Measurements from ENCODE around the gene OCIAD1. TPM values are rescaled to one million over a fixed set of nuclear protein-coding genes. Genes with fewer than 3 reads are reported as not detected.
A peak's percentile ranks its signal among the peaks of the same experiment; 100 is the strongest.

Gene OCIAD1
- total RNA-seq, 2 experiments from 2014 or later, result 76.1 to 136 TPM

GRCh38 chr4:48785302-48785701 is 45.6 kb upstream of the OCIAD1 start:
- Histone ChIP-seq H3K79me2 (ENCODE audit: insufficient read depth, low read depth, low read length) (no peaks in the 10 kb centered on the region), H2AFZ (ENCODE audit: low read length) (no peak overlapping the region), H3K36me3 (ENCODE audit: insufficient read depth, low read length) (no peaks in the 10 kb centered on the region), H3K27ac (ENCODE audit: low read depth, low read length, poor library complexity, severe bottlenecking) (no peak overlapping the region), H4K20me1 (ENCODE audit: insufficient read depth, low read length) (no peaks in the 10 kb centered on the region), H3K4me2 (ENCODE audit: low read length) (no peak overlapping the region), H3K4me1 (ENCODE audit: insufficient read depth, low read length, poor library complexity, severe bottlenecking) (peaks cover 20% of the 10 kb centered on the region), H3K9me2 (ENCODE audit: insufficient read depth, low read length) (no peaks in the 10 kb centered on the region), H3K9me3 (ENCODE audit: low read length) (no peaks in the 10 kb centered on the region), H3K4me3 (ENCODE audit: low read depth, low read length, poor library complexity, severe bottlenecking) (no peak overlapping the region)
- TF ChIP-seq CTCF (conservative IDR thresholded peaks at IDR 0.05; ENCODE audit: low read length) (no peak), EZH2phosphoT487 (IDR thresholded peaks at IDR 0.05; ENCODE audit: borderline replicate concordance, low read depth, low read length) (no peak)
- intact Hi-C loops (cut with micrococcal nuclease; ENCODE audit: unreplicated experiment), result no loop called here
- DNase-seq (ENCODE audit: low spot score), result no peak
- BruUV-seq (replicated peaks), result no TSS peak
- POLR2A ChIA-PET, result interaction anchor here (0.9 to 1.0 kb wide), 2 partner anchors 30 to 31 kb away, joined by 3 to 5 read pairs; no protein-coding TSS in a partner anchor
- CTCF ChIA-PET (ENCODE audit: unreplicated experiment), result no interaction called here

GRCh38 chr4:48786549-48786948 is 44.3 kb upstream of the OCIAD1 start:
- CTCF ChIA-PET (ENCODE audit: unreplicated experiment), result no interaction called here
- no peak overlapping the region for H3K4me2 ChIP-seq (ENCODE audit: low read length)
- intact Hi-C loops (cut with micrococcal nuclease; ENCODE audit: unreplicated experiment), result no loop called here
- H4K20me1 ChIP-seq (ENCODE audit: insufficient read depth, low read length), result no peaks in the 10 kb centered on the region
- POLR2A ChIA-PET, result interaction anchor here (1.9 kb wide), 1 partner anchor 9 kb away, joined by 4 read pairs; no protein-coding TSS in a partner anchor
- H3K9me3 ChIP-seq (ENCODE audit: low read length), result no peaks in the 10 kb centered on the region
- no peaks in the 10 kb centered on the region for H3K9me2 ChIP-seq (ENCODE audit: insufficient read depth, low read length)
- BruUV-seq (replicated peaks), result no TSS peak
- H2AFZ ChIP-seq (ENCODE audit: low read length), result no peak overlapping the region; the same call in 1 of the 2 replicates
- H3K79me2 ChIP-seq (ENCODE audit: insufficient read depth, low read depth, low read length), result no peaks in the 10 kb centered on the region
- TF ChIP-seq CTCF (conservative IDR thresholded peaks at IDR 0.05; ENCODE audit: low read length), result no peak
- no peak for TF ChIP-seq EZH2phosphoT487 (IDR thresholded peaks at IDR 0.05; ENCODE audit: borderline replicate concordance, low read depth, low read length)
- no peak for DNase-seq (ENCODE audit: low spot score)
- H3K27ac ChIP-seq (ENCODE audit: low read depth, low read length, poor library complexity, severe bottlenecking), result no peak overlapping the region
- no peaks in the 10 kb centered on the region for H3K36me3 ChIP-seq (ENCODE audit: insufficient read depth, low read length)
- H3K4me1 ChIP-seq (ENCODE audit: insufficient read depth, low read length, poor library complexity, severe bottlenecking), result peaks cover 13% of the 10 kb centered on the region
- no peak overlapping the region for H3K4me3 ChIP-seq (ENCODE audit: low read depth, low read length, poor library complexity, severe bottlenecking)

GRCh38 chr4:48787056-48787455 is 43.8 kb upstream of the OCIAD1 start:
- Histone ChIP-seq H4K20me1 (ENCODE audit: insufficient read depth, low read length) (no peaks in the 10 kb centered on the region), H3K27ac (ENCODE audit: low read depth, low read length, poor library complexity, severe bottlenecking) (no peak overlapping the region), H3K4me2 (ENCODE audit: low read length) (no peak overlapping the region), H3K4me1 (ENCODE audit: insufficient read depth, low read length, poor library complexity, severe bottlenecking) (peaks cover 11% of the 10 kb centered on the region), H3K4me3 (ENCODE audit: low read depth, low read length, poor library complexity, severe bottlenecking) (no peak overlapping the region), H3K9me2 (ENCODE audit: insufficient read depth, low read length) (no peaks in the 10 kb centered on the region), H2AFZ (ENCODE audit: low read length) (no peak overlapping the region), H3K79me2 (ENCODE audit: insufficient read depth, low read depth, low read length) (no peaks in the 10 kb centered on the region), H3K9me3 (ENCODE audit: low read length) (no peaks in the 10 kb centered on the region), H3K36me3 (ENCODE audit: insufficient read depth, low read length) (no peaks in the 10 kb centered on the region)
- intact Hi-C loops (cut with micrococcal nuclease; ENCODE audit: unreplicated experiment), result no loop called here
- TF ChIP-seq EZH2phosphoT487 (IDR thresholded peaks at IDR 0.05; ENCODE audit: borderline replicate concordance, low read depth, low read length), result no peak
- TF ChIP-seq CTCF (conservative IDR thresholded peaks at IDR 0.05; ENCODE audit: low read length), result no peak
- CTCF ChIA-PET (ENCODE audit: unreplicated experiment), result no interaction called here
- POLR2A ChIA-PET, result interaction anchor here (1.9 kb wide), 1 partner anchor 9 kb away, joined by 4 read pairs; no protein-coding TSS in a partner anchor
- no TSS peak for BruUV-seq (replicated peaks)
- peak; percentile 33 for DNase-seq (ENCODE audit: low spot score)
